ENCODE data around the gene PUM1.

The PUM1 gene

GRCh38 chr1:31029026-31029425, 36.5 kb downstream of the PUM1 start:
- DNase-seq (ENCODE audit: low spot score) (no peak), FAIRE-seq (no peak)

DNA sequence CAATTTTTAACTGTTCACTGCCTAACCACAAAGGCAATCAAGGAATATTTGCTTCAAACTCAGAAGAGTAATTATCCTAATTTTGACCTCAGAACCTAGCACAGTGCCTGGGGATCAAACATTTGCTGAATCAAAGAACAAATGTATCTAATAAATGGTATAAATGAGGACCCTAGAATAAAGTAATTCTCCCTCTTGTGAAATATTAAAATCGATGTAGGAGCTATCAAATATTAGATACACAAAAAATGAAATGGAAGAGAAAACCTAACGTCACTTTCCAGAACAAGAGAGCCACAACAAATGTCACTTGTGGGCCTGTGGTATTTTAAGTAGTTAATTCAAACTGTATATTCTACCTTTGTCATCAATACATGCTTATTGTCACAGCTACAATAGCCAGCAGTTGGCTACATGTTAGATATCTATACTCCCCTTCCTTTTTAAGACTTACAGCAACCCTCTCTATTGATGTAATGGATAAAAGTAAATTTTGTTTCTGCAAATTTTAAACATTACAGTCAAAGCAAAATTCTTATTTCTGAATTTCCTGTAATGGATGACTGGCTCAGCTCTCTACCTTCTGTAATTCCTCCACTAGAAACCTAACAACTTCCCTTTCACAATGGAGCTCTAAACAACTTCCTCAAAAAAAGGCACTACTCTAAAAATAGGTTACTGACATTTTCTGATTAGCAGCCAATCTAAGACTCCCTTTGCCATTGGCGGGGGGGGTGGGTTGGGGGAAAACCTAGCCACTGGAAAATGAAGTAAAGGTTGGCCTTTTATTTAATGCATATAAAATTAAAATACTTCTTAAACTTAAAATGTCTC, 37.6 kb downstream of the PUM1 start:
- FAIRE-seq (no peak), DNase-seq (ENCODE audit: low spot score) (no peak)

GRCh38 chr1:31022259-31022658, 43.3 kb downstream of the PUM1 start:
- FAIRE-seq (no peak), DNase-seq (ENCODE audit: low spot score) (no peak)

GRCh38 chr1:31020007-31020790, 45.3 kb downstream of the PUM1 start:
- no peak for FAIRE-seq

GRCh38 chr1:31019401-31019800, 46.1 kb downstream of the PUM1 start:
- no peak for DNase-seq (ENCODE audit: low spot score)
- no peak for FAIRE-seq

More at GRCh38 chr1:31020007-31020790, 45.3 kb downstream of the PUM1 start:
- no peak for DNase-seq (ENCODE audit: low spot score)

GRCh38 chr1:31016868-31017267, 48.6 kb downstream of the PUM1 start:
- FAIRE-seq = no peak

GRCh38 chr1:31013187-31013864, 52.2 kb downstream of the PUM1 start:
- DNase-seq (ENCODE audit: low spot score) (no peak), FAIRE-seq (no peak)

More at GRCh38 chr1:31016868-31017267, 48.6 kb downstream of the PUM1 start:
- no peak for DNase-seq (ENCODE audit: low spot score)

GRCh38 chr1:31012210-31012924, 53.1 kb downstream of the PUM1 start:
- FAIRE-seq (no peak), DNase-seq (ENCODE audit: low spot score) (no peak)

- FAIRE-seq = no peak
- no peak for DNase-seq (ENCODE audit: low spot score)
Observed at GRCh38 chr1:31011719-31012118, 53.8 kb downstream of the PUM1 start.

GRCh38 chr1:31010086-31010989, 55.2 kb downstream of the PUM1 start:
- FAIRE-seq (no peak), DNase-seq (ENCODE audit: low spot score) (no peak)

DNA sequence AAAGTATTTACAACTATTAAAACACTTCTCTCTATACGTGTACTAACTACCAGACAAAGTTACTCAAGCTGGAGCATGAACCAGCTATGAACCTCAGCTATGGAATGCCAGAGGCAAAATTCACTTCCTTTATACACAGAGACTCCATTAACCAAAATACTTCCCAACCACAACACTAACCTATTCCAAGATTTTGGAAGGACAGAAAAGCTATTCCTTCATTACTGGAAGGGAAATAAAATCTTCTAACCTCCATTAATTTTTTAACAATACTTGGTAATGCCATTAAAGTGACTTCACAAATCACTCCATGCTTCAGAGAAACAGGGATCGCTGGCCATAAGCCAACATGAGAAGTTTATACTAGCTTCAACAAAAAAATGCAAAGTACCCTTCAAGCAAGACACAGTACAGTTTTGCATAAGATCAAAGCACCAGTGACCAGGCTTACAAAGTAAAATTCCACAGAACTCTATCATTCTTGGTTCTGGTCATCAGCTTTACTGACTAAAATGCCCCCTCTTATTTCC, 58.0 kb downstream of the PUM1 start:
- DNase-seq (ENCODE audit: low spot score) (no peak), FAIRE-seq (no peak)

DNA sequence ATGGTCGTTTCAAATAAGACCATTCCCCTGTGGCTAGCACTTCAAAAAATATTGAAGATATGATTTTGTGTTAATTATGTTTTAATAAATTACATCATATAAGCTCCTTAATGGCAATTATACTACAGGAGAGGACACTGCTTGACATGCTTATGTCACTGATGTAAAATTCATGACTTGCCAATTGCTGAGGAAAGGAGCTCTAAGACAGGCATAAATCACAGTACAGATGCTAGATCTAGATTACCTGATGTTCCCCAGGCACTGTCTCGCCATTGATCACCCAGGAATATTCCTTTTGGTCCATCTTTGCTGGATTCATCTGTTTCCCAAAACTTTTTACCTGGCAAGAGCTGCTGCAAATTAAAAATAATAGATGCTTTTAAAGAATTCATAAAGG, 58.8 kb downstream of the PUM1 start:
- FAIRE-seq = no peak
- no peak for DNase-seq (ENCODE audit: low spot score)

DNA sequence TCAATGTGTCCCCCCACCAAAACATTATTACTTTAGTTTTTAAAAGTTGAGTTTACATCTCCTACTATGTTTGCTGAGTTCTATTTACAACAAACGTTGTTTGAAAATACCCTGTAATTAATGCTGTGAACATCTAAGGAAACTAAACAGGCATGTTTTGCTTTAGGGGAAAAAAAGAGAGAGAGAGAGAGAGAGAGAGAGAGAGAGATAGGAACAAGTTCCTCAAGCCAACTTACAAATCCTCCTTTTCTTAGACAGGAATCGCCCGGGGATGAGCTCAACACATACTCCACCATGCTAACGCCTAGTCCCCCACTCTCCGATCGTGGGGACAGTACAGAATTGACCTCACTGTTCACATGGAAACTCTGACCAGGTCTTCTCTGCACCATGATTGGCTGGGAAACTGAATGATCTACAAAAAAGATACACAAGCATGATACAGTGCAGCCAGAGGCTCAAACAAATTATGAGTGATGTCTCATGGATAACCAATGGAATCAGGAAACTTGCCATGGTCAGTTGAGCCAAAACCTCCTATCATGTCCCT, 59.8 kb downstream of the PUM1 start:
- no peak for FAIRE-seq
- DNase-seq (ENCODE audit: low spot score) = no peak

GRCh38 chr1:31005198-31005597, 60.3 kb downstream of the PUM1 start:
- no peak for DNase-seq (ENCODE audit: low spot score)

DNA sequence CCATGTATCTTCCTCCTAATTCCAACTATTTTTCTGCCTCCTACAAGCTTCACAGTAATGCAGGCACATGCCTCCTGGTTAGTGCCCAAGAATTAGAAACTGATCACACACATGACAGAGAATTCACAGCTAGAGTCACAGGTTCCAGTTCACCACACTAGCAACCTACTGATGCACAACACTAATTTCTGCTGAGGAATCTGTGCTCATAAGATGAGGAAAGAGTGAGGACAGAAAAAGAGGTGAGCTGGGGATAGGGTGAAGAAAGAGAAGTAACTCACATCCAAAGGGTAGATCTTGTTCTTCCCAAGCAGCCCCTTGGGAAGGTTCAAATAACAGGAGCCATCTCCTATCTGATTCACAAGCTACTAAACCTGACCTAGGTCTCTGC, 61.3 kb downstream of the PUM1 start:
- DNase-seq (ENCODE audit: low spot score) (no peak), FAIRE-seq (no peak)

More at GRCh38 chr1:31005198-31005597, 60.3 kb downstream of the PUM1 start:
- no peak for FAIRE-seq

GRCh38 chr1:31003613-31004230, 61.8 kb downstream of the PUM1 start:
- FAIRE-seq = no peak
- no peak for DNase-seq (ENCODE audit: low spot score)

DNA sequence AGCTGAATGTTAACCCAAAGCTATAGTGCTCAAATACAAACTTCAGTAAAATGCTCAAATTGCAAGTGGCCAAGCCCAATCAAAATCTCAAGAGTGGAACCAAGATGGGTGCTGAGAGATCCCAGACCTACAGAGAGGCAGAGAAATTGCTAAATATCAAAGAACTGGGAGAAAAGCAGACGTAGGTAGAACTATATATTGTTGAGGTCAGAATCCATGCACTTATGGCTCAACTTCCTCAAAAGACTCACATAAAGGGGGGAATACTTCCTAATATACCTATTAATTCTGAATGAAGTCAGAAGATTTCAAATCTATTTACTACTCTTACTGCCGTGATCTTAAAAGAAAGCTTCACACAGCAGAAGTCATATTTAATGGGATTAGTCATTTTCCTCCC, 65.2 kb downstream of the PUM1 start:
- FAIRE-seq = no peak
- DNase-seq (ENCODE audit: low spot score) = no peak

DNA sequence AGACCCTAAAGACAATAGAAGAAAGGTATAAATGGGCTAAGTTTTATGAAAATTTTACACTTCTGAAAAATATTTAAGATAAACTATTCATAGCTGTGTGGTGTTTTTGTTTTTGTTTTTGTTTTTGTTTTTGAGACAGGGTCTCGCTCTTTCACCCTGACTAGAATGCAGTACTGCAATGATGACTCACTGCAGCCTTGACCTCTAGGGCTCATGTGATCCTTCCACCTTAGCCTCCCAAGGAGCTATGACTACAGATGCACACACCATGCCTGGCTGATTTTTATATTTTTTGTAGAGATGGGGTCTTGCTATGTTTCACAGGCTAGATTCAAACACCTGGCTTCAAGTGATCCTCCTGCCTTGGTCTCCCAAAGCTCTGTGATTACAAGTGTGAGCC, 66.6 kb downstream of the PUM1 start:
- FAIRE-seq = no peak

DNA sequence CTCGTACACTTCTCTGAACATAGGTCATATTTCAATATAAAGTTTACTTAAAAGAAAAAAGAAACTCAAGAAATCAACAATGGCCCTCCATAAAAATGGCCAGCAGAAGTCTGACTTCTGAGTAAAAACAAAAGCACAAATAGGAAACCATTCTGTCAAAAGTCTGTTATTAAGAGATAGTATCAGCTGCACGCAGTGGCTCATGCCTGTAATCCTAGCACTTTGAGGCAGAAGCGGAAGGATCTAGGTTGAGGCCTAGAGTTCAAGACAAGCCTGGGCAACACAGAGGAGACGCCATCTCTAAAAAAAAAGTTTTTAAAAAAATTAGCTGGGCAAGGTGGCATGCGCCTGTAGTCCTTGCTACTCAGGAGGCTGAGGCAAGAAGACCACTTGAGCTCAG, 67.3 kb downstream of the PUM1 start:
- DNase-seq (ENCODE audit: low spot score) = no peak
- FAIRE-seq = no peak

More for the DNA sequence above, 66.6 kb downstream of the PUM1 start:
- DNase-seq (ENCODE audit: low spot score) = no peak

Data from urothelium cell line (cell line).